Fibroblast of skin of abdomen (primary cell): ENCODE data around the gene SCAF8. TPM values are rescaled to one million over a fixed set of nuclear protein-coding genes. Genes with fewer than 3 reads are reported as not detected.
"Not testable (repeated sequence)": the region's sequence is repeated elsewhere in the genome, so short reads cannot be mapped to it uniquely, and the experiment has no call there.

Experiments used
- DNase-seq: peaks from one replicate; pipeline ENCODE4 v3.0.0-alpha.2; 2013
- polyA plus RNA-seq, 2 experiments: library from polyadenylated mRNA; unstranded; fragments of 120-200 nt; gene quantifications; one replicate each; pipeline ENCODE4 v1.2.1, GENCODE V29; 2013; ENCODE audit not compliant: insufficient read length in 2 of 2

SCAF8 gene
- 27.4 TPM for polyA plus RNA-seq (2013, experiment 1 of 2; ENCODE audit: insufficient read length)
- polyA plus RNA-seq (2013, experiment 2 of 2; ENCODE audit: insufficient read length) = 26.5 TPM

GRCh38 chr6:154733183-154733625 is at the start of gene SCAF8:
SCAF8 (plus strand) TSS chr6:154733416; CDS start chr6:154733901, 485 bp downstream.
- DNase-seq = peak; percentile 83

- peak; percentile 37 for DNase-seq
These were observed 49.3 kb upstream of the SCAF8 start for GRCh38 chr6:154683756-154684523.

- no peak for DNase-seq
These were observed 47.1 kb upstream of the SCAF8 start for GRCh38 chr6:154686162-154686561.

GRCh38 chr6:154689493-154690255 is 43.5 kb upstream of the SCAF8 start:
- DNase-seq = no peak

GRCh38 chr6:154690857-154691256 is 42.4 kb upstream of the SCAF8 start:
- DNase-seq = no peak

- DNase-seq = no peak
These were observed 36.6 kb upstream of the SCAF8 start for GRCh38 chr6:154696661-154697060.

GRCh38 chr6:154703124-154703523 is 30.1 kb upstream of the SCAF8 start:
- no peak for DNase-seq

- DNase-seq = no peak
These were observed 27.6 kb upstream of the SCAF8 start for GRCh38 chr6:154705471-154706113.

GRCh38 chr6:154706389-154706788 is 26.8 kb upstream of the SCAF8 start:
- no peak for DNase-seq

GRCh38 chr6:154709621-154710020 is 23.6 kb upstream of the SCAF8 start:
- no peak for DNase-seq

- no peak for DNase-seq
These were observed 22.5 kb upstream of the SCAF8 start for GRCh38 chr6:154710689-154711088.

GRCh38 chr6:154715446-154715845 is 17.8 kb upstream of the SCAF8 start:
- DNase-seq = no peak

GRCh38 chr6:154716350-154716749 is 16.9 kb upstream of the SCAF8 start:
- not testable (repeated sequence) for DNase-seq

GRCh38 chr6:154719433-154719832 is 13.8 kb upstream of the SCAF8 start:
- DNase-seq = no peak

GRCh38 chr6:154719854-154720253 is 13.4 kb upstream of the SCAF8 start:
- no peak for DNase-seq

GRCh38 chr6:154721460-154721859 is 11.8 kb upstream of the SCAF8 start:
- peak; percentile 79 for DNase-seq

GRCh38 chr6:154726887-154727286 is 6.3 kb upstream of the SCAF8 start:
- no peak for DNase-seq

- DNase-seq = no peak
These were observed 1.7 kb upstream of the SCAF8 start for GRCh38 chr6:154731296-154732218.

GRCh38 chr6:154732538-154733182 is 556 bp upstream of the SCAF8 start:
- DNase-seq = no peak

GRCh38 chr6:154733626-154734382 is 588 bp downstream of the SCAF8 start:
- DNase-seq = peak; percentile 95
